CD4-positive, alpha-beta memory T cell (primary cell): Measurements from ENCODE around the gene THSD7A. TPM values are rescaled to one million over a fixed set of nuclear protein-coding genes. Genes with fewer than 3 reads are reported as not detected.

Experiments used
- CTCF ChIA-PET: fragments of 350-600 bp; sonication (Branson Sonifier 250); formaldehyde crosslinking; loops from one replicate; lab custom pipeline; 2021; ENCODE audit warnings: inconsistent platforms; ENCODE audit not compliant: partially characterized antibody; lab: Charles Lee
- POLR2A ChIA-PET: fragments of 350-600 bp; sonication (Branson Sonifier 250); formaldehyde crosslinking; loops from one replicate; lab custom pipeline; 2021; ENCODE audit not compliant: partially characterized antibody; lab: Charles Lee
- DNase-seq, 5 donors: peaks; one replicate each; pipeline versions ENCODE4 v3.0.0 to v3.0.0-alpha.2; 2020 to 2022; ENCODE audit warnings: mixed read lengths in 1 of 5
- H3K27ac ChIP-seq: one replicate; pipeline ENCODE4 v1.7.0; 2013; ENCODE audit warnings: low read depth, low read length
- H3K27me3 ChIP-seq: 2 replicates; pipeline ENCODE4 v1.7.0; 2013; ENCODE audit warnings: mild to moderate bottlenecking, low read length, moderate library complexity; ENCODE audit not compliant: insufficient read depth
- H3K36me3 ChIP-seq: 2 replicates; pipeline ENCODE4 v1.7.0; 2013; ENCODE audit warnings: mild to moderate bottlenecking, low read length, moderate library complexity; ENCODE audit not compliant: insufficient read depth
- H3K4me1 ChIP-seq: 2 replicates; pipeline ENCODE4 v1.7.0; 2013; ENCODE audit warnings: mild to moderate bottlenecking, low read length, moderate library complexity; ENCODE audit not compliant: insufficient read depth
- H3K4me3 ChIP-seq, 2 donors: one replicate each; pipeline ENCODE4 v1.7.0; 2013; ENCODE audit warnings: low read length in 2 of 2, mild to moderate bottlenecking in 1 of 2
- H3K9me3 ChIP-seq, 2 donors: one replicate each; pipeline ENCODE4 v1.7.0; 2013; ENCODE audit warnings: low read length in 2 of 2, control low read depth in 1 of 2; ENCODE audit not compliant: control insufficient read depth in 1 of 2
- H3K27ac Mint-ChIP-seq, 7 donors: one replicate each; pipeline ENCODE4 v1.8.0; 2020 to 2021; ENCODE audit warnings: mixed read lengths in 7 of 7, mild to moderate bottlenecking in 6 of 7, inconsistent platforms in 3 of 7, moderate library complexity in 3 of 7
- H3K27me3 Mint-ChIP-seq, 2 donors: one replicate each; pipeline ENCODE4 v1.8.0; 2020 to 2021; ENCODE audit warnings: mixed read lengths in 2 of 2
- H3K36me3 Mint-ChIP-seq, 2 donors: one replicate each; pipeline ENCODE4 v1.8.0; 2020 to 2021; ENCODE audit warnings: mixed read lengths in 2 of 2, inconsistent platforms in 1 of 2, mild to moderate bottlenecking in 1 of 2
- H3K4me1 Mint-ChIP-seq, 4 donors: one replicate each; pipeline ENCODE4 v1.8.0; 2020 to 2021; ENCODE audit warnings: mixed read lengths in 4 of 4, mild to moderate bottlenecking in 1 of 4
- H3K4me3 Mint-ChIP-seq, 8 donors: one replicate each; pipeline ENCODE4 v1.8.0; 2020 to 2021; ENCODE audit warnings: mixed read lengths in 8 of 8, mild to moderate bottlenecking in 7 of 8, moderate library complexity in 6 of 8, inconsistent platforms in 3 of 8
- H3K9me3 Mint-ChIP-seq, 8 donors: one replicate each; pipeline ENCODE4 v1.8.0; 2020 to 2021; ENCODE audit warnings: mixed read lengths in 8 of 8, mild to moderate bottlenecking in 5 of 8, inconsistent platforms in 3 of 8, moderate library complexity in 1 of 8
- intact Hi-C: fragments of 100-400 bp; cut with micrococcal nuclease; formaldehyde crosslinking; loops from one replicate; pipeline ENCODE4 v1.15.1; 2023
- polyA plus RNA-seq, 2 donors: library from polyadenylated mRNA; unstranded; fragments of 300-500 nt; fragmentation: Illumina TruSeq; gene quantifications; one replicate each; pipeline ENCODE4 v1.2.3, GENCODE V29; 2021
- total RNA-seq, 2 experiments: library from RNA; stranded (reverse); gene quantifications; one replicate each; pipeline ENCODE4 v1.2.3, GENCODE V29; 2021

The THSD7A gene
- total and polyA plus RNA-seq, 4 experiments from 2014 or later: not detected

- ChIA-PET POLR2A (no interaction called here), CTCF (no interaction called here)
- no peaks in the 10 kb centered on the region for H3K4me1 Mint-ChIP-seq
These were observed 502.4 kb downstream of the THSD7A start for GRCh38 chr7:11329626-11330025.

GRCh38 chr7:11328309-11328708, 503.7 kb downstream of the THSD7A start:
- intact Hi-C loops: no loop called here
- H3K27me3 ChIP-seq: no peaks in the 10 kb centered on the region
- Mint-ChIP-seq H3K36me3 (no peaks in the 10 kb centered on the region), H3K4me3 (no peak overlapping the region), H3K9me3 (peaks cover 0 to 3% (median 0%) of the 10 kb centered on the region in 8 donors), H3K4me1 (no peaks in the 10 kb centered on the region), H3K27me3 (no peaks in the 10 kb centered on the region), H3K27ac (no peak overlapping the region)
- H3K36me3 ChIP-seq: no peaks in the 10 kb centered on the region
- H3K9me3 ChIP-seq: no peaks in the 10 kb centered on the region
- no peak overlapping the region for H3K27ac ChIP-seq
- H3K4me1 ChIP-seq: no peaks in the 10 kb centered on the region
- ChIA-PET POLR2A (no interaction called here), CTCF (no interaction called here)
- no peak overlapping the region for H3K4me3 ChIP-seq
- no peak for DNase-seq

More at GRCh38 chr7:11329626-11330025, 502.4 kb downstream of the THSD7A start:
- intact Hi-C loops: no loop called here
- H3K27me3 ChIP-seq: no peaks in the 10 kb centered on the region
- no peaks in the 10 kb centered on the region for H3K27me3 Mint-ChIP-seq
- DNase-seq: no peak
- no peaks in the 10 kb centered on the region for H3K4me1 ChIP-seq
- H3K27ac Mint-ChIP-seq: no peak overlapping the region
- no peak overlapping the region for H3K27ac ChIP-seq
- no peak overlapping the region for H3K4me3 ChIP-seq
- H3K9me3 Mint-ChIP-seq: peaks cover 0 to 3% (median 0%) of the 10 kb centered on the region in 8 donors
- H3K4me3 Mint-ChIP-seq: no peak overlapping the region
- no peaks in the 10 kb centered on the region for H3K36me3 ChIP-seq
- no peaks in the 10 kb centered on the region for H3K9me3 ChIP-seq
- no peaks in the 10 kb centered on the region for H3K36me3 Mint-ChIP-seq

- no peak for DNase-seq
- H3K4me3 ChIP-seq: no peak overlapping the region
- intact Hi-C loops: no loop called here
- Mint-ChIP-seq H3K27me3 (no peaks in the 10 kb centered on the region), H3K36me3 (no peaks in the 10 kb centered on the region), H3K9me3 (peaks cover 0 to 3% (median 0%) of the 10 kb centered on the region in 8 donors), H3K4me3 (no peak overlapping the region), H3K27ac (no peak overlapping the region), H3K4me1 (no peaks in the 10 kb centered on the region)
- H3K27me3 ChIP-seq: no peaks in the 10 kb centered on the region
- no peaks in the 10 kb centered on the region for H3K9me3 ChIP-seq
- no peak overlapping the region for H3K27ac ChIP-seq
- H3K36me3 ChIP-seq: no peaks in the 10 kb centered on the region
- no peaks in the 10 kb centered on the region for H3K4me1 ChIP-seq
- POLR2A ChIA-PET: no interaction called here
- CTCF ChIA-PET: no interaction called here
These were observed 504.4 kb downstream of the THSD7A start for GRCh38 chr7:11327633-11328032.
